Mucosa of descending colon (tissue), 3 donors: ENCODE measurements around the gene CNOT9. TPM values are rescaled to one million over a fixed set of nuclear protein-coding genes. Genes with fewer than 3 reads are reported as not detected.

Source experiments
- ATAC-seq: fragments of 200-7000 bp; cut with Tn5 transposase; one replicate; pipeline ENCODE4 v1.9.1; 2020; ENCODE audit warnings: mild to moderate bottlenecking, moderate library complexity
- DNase-seq, 3 donors: peaks; one replicate each; pipeline ENCODE4 v3.0.0-alpha.2; 2020
- H3K36me3 ChIP-seq: fragments of 200-600 bp; one replicate; pipeline ENCODE4 v1.8.0; 2021; ENCODE audit warnings: low read depth, mild to moderate bottlenecking
- H3K4me1 ChIP-seq: fragments of 200-600 bp; one replicate; pipeline ENCODE4 v1.8.0; 2021; ENCODE audit warnings: low read depth, mild to moderate bottlenecking
- H3K4me3 ChIP-seq: fragments of 200-600 bp; one replicate; pipeline ENCODE4 v1.8.0; 2021; ENCODE audit warnings: mild to moderate bottlenecking
- H3K9me3 ChIP-seq: fragments of 200-600 bp; one replicate; pipeline ENCODE4 v1.8.0; 2021; ENCODE audit warnings: mild to moderate bottlenecking
- CTCF ChIP-seq: fragments of 200-600 bp; IDR thresholded peaks from one replicate; pipeline ENCODE4 v1.8.0; 2022; ENCODE audit warnings: antibody characterized with exemption, mild to moderate bottlenecking
- intact Hi-C, 2 donors: fragments of 100-400 bp; cut with DNase I in 1 of 2; cut with micrococcal nuclease in 1 of 2; formaldehyde crosslinking; loops; one replicate each; pipeline versions ENCODE4 v1.11.0 to v1.11.1; 2022; cut with DNase I, micrococcal nuclease
- total RNA-seq, 3 donors: library from RNA; stranded (reverse); fragmentation: NEBNext Ultra II Directional in 2 of 3; extraction: Animal tissue kit (Norgen Biotek cat#: 25700) in 2 of 3; gene quantifications; one replicate each; pipeline versions ENCODE4 v1.2.1 to v1.2.4, GENCODE V29; 2021 to 2023
- donor health status: DM: no; HTN: no; CAD: no; lungs with moderate emphysema.
- donor health status: DM: no; HTN: no; CAD: no.
- donor health status: DM: no; HTN: yes; CAD: no.

The CNOT9 gene
- total RNA-seq, 3 donors from 2014 or later = 31.0 to 41.8 (median 37.8) TPM

- no peaks in the 10 kb centered on the region for H3K4me1 ChIP-seq
- intact Hi-C loops = no loop called here
- H3K9me3 ChIP-seq = no peaks in the 10 kb centered on the region
- TF ChIP-seq CTCF = no peak
- no peak overlapping the region for H3K4me3 ChIP-seq
- no peaks in the 10 kb centered on the region for H3K36me3 ChIP-seq
- DNase-seq (no peak), ATAC-seq (no peak)
Observed at GRCh38 chr2:218578272-218578877, 9.7 kb downstream of the CNOT9 start.

- intact Hi-C loops = loop anchor here in 1 of 2 donors (10.0 kb wide), 1 partner anchor 63 kb away; no protein-coding TSS in a partner anchor
- DNase-seq (no peak), ATAC-seq (no peak)
- TF ChIP-seq CTCF = no peak
- no peak overlapping the region for H3K4me3 ChIP-seq
- no peaks in the 10 kb centered on the region for H3K36me3 ChIP-seq
- no peaks in the 10 kb centered on the region for H3K9me3 ChIP-seq
- no peaks in the 10 kb centered on the region for H3K4me1 ChIP-seq
Observed at GRCh38 chr2:218582076-218582475, 13.4 kb downstream of the CNOT9 start.

- intact Hi-C loops = loop anchor here in 1 of 2 donors (10.0 kb wide), 1 partner anchor 61 kb away; no protein-coding TSS in a partner anchor
- H3K36me3 ChIP-seq = peaks cover 8% of the 10 kb centered on the region
- TF ChIP-seq CTCF = no peak
- no peak for DNase-seq
- H3K4me1 ChIP-seq = no peaks in the 10 kb centered on the region
- ATAC-seq = no peak
- H3K9me3 ChIP-seq = no peaks in the 10 kb centered on the region
- no peak overlapping the region for H3K4me3 ChIP-seq
Observed at GRCh38 chr2:218583983-218584850, 15.6 kb downstream of the CNOT9 start.

- no peak for ATAC-seq
- Histone ChIP-seq H3K36me3 (peaks cover 8% of the 10 kb centered on the region), H3K4me1 (no peaks in the 10 kb centered on the region), H3K4me3 (no peak overlapping the region), H3K9me3 (no peaks in the 10 kb centered on the region)
- TF ChIP-seq CTCF = no peak
- intact Hi-C loops = loop anchor here in 1 of 2 donors (10.0 kb wide), 1 partner anchor 59 kb away; no protein-coding TSS in a partner anchor
- no peak for DNase-seq
Observed at GRCh38 chr2:218585541-218585940, 16.9 kb downstream of the CNOT9 start.

- ATAC-seq (no peak), DNase-seq (no peak)
- H3K9me3 ChIP-seq = no peaks in the 10 kb centered on the region
- no peaks in the 10 kb centered on the region for H3K4me1 ChIP-seq
- H3K4me3 ChIP-seq = no peak overlapping the region
- H3K36me3 ChIP-seq = no peaks in the 10 kb centered on the region
- no peak for TF ChIP-seq CTCF
- intact Hi-C loops = no loop called here
Observed at GRCh38 chr2:218605432-218605831, 36.8 kb downstream of the CNOT9 start.
